GM21737 (cell line): ENCODE measurements around the gene DTNB.

Experiments
- ATAC-seq: cut with Tn5 transposase; IDR thresholded peaks from one replicate; pipeline ENCODE4 v1.9.1; 2021; ENCODE audit warnings: mild to moderate bottlenecking, moderate library complexity; ENCODE audit not compliant: unreplicated experiment

Gene DTNB

DNA sequence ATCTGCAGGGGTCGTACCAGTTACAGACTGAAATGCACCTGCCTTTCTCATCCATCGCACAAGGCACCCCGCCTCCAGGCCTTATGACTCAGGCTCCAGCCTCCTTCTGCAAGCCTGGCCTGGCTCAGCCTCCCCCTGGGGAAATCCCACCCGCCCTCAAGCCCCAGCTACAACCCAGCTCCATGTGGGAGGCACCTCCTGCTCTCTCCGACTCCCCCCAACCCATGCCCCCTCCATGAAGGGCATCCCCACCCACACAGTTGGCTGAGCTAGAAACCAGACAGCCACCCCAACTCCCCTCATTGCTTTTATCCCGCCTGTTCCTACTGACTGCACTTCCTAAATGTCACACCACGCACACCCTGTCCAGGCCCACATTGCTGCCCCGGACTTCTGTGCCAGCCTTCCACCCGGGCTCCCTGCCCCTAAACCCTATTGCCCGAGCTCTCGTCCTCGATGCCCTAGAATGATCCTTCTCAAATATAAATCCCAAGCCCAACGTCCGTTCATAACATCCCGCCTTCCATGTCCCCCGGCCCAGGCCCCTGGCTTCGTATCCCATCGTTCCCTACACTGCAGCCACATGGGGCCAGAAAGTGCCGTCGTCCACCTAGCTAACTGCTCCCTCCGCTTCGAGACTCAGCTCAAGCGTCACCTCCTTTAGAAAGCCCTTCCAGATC, 341.6 kb downstream of the DTNB start:
- no peak for ATAC-seq

DNA sequence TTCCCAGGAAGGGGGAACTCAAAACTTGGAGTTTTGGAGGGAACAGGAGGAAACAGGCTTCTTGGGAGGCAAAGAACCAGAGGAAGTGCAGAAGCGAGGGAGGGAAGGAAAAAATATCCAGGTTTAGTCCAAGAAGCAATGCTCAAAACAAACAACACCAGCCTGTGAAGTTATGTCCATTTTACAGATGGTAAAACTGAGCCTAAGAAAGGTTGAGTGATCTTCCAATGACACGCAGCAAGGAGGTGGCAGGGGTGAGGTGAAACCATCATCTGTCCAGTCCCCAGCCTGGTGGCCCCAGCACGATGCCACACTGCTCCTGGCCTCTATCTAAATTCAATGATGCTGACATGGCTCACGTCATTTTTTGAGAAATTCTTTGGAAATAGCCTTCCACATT, 342.4 kb downstream of the DTNB start:
- ATAC-seq, result no peak

DNA sequence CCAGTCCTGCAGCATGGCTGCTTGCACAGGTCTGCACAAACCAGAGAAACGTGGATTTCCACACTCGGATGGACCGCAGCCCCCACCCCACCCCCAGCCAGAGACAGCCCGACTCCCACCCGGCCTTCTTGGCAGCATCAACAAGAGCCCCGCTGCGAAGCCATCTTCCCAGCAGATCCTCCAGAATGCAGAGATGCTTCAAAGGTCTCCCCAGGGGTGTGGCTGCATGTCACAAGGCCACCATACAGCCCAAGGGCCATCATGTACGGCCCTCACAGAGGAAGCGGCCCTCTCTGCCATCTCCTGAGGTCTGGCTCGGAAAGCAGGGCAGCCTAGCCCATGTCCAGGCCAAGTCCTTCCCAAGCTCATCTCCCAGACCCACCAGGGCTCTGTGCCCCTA, 343.1 kb downstream of the DTNB start:
- no peak for ATAC-seq

DNA sequence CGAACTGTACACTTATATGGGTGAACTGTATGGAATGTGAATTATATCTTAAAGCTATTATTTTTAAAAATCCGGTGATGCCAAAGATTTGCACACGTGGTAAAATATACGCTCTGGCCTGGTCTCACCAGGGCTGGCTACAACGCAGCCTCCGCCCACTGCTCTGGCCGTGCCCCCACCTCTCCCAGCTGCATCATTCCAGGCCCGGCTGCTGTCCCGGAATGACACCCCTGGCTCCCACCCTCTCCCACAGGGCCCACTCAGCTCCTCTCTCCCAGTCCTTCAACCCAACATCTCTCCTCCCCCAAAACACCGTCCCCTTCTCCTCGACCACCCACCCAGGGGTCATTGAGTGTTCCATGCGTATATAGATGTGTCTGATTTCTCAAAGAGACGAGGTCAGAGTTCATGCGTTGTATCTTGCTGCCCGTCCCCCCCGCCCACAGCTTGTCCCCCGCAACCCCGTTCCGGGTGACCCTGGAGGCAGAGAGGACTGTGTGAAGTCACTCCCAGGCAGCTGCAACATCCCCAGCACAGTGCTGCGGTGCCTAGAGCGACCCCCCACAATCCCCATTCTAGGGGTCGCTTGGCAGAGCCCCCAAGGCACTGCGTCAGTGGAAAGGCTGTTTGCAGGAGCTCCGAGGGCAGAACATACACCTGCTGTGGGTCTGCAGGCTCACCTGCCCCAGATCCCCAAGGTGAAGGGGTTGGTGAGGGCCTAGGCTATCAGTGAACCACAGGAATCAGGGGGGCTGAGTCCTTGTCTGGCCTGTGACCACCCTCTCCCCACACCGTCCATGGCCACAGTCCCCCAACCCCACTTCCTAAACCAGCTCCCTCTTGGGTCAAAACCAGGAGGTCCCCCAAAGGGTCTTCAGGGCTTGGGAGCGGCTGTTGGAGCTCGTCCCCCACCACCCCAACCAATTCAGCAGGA, 345.0 kb downstream of the DTNB start:
- no peak for ATAC-seq
